RWPE2 (cell line): ENCODE measurements around the gene ZSCAN26.

Source experiments
- ATAC-seq: fragments of 200-7000 bp; cut with Tn5 transposase; 3 replicates; pipeline ENCODE4 v1.9.1; 2021; ENCODE audit warnings: low read depth
- DNase-seq: peaks from one replicate; pipeline ENCODE4 v3.0.0-alpha.2; 2020; ENCODE audit warnings: low spot score
- H3K27ac ChIP-seq: fragments of 450-650 bp; 2 replicates; pipeline ENCODE4 v1.5.1; 2017; ENCODE audit warnings: mild to moderate bottlenecking; ENCODE audit not compliant: poor library complexity, severe bottlenecking
- H3K27me3 ChIP-seq: fragments of 250-450 bp; sonication (Bioruptor Pico); 2 replicates; pipeline ENCODE4 v1.5.1; 2021; ENCODE audit warnings: mild to moderate bottlenecking, moderate library complexity; ENCODE audit not compliant: insufficient read depth, poor library complexity, severe bottlenecking
- H3K36me3 ChIP-seq: fragments of 250-450 bp; sonication (Bioruptor Pico); 2 replicates; pipeline ENCODE4 v1.5.1; 2020; ENCODE audit warnings: low read depth, mild to moderate bottlenecking, moderate library complexity
- H3K4me1 ChIP-seq: fragments of 250-450 bp; sonication (Bioruptor Pico); 2 replicates; pipeline ENCODE4 v1.5.1; 2021; ENCODE audit warnings: mild to moderate bottlenecking, moderate library complexity; ENCODE audit not compliant: insufficient read depth, poor library complexity, severe bottlenecking
- H3K4me3 ChIP-seq: fragments of 250-450 bp; sonication (Bioruptor Pico); 2 replicates; pipeline ENCODE4 v1.5.1; 2021; ENCODE audit warnings: mild to moderate bottlenecking, moderate library complexity; ENCODE audit not compliant: severe bottlenecking
- H3K9me3 ChIP-seq: fragments of 250-450 bp; sonication (Bioruptor Pico); 2 replicates; pipeline ENCODE4 v1.5.1; 2021; ENCODE audit warnings: mild to moderate bottlenecking, moderate library complexity; ENCODE audit not compliant: severe bottlenecking
- CTCF ChIP-seq: fragments of 450-650 bp; IDR thresholded peaks from one replicate; pipeline ENCODE4 v1.5.1; 2017; ENCODE audit warnings: mild to moderate bottlenecking, moderate library complexity; ENCODE audit not compliant: poor library complexity, severe bottlenecking

The ZSCAN26 gene

GRCh38 chr6:28235912-28236452 is 31.0 kb upstream of the ZSCAN26 start:
- Histone ChIP-seq H3K4me3 (no peak overlapping the region), H3K36me3 (peaks cover 35% of the 10 kb centered on the region), H3K9me3 (no peaks in the 10 kb centered on the region), H3K4me1 (no peaks in the 10 kb centered on the region), H3K27ac (no peak overlapping the region), H3K27me3 (no peaks in the 10 kb centered on the region)
- TF ChIP-seq CTCF = no peak
- DNase-seq (no peak), ATAC-seq (no peak)

DNA sequence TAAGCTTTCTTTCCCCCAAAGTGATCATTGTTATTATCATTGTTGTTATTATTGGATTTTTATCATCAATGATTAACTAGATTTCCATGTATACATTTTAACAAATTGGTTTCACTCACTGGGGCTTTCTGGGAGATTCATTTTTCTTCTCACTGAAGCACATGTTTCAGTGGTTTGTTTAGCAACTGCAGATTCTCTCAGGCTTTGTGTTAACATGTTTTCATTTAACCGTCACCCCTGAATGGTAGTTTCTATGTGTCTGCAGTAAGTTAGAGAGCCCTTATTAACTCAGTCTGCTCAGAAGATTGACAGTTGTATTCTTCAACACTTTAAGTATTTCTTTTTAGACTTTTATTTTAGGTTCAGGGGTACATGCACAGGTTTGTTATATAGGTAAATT is 27.3 kb upstream of the ZSCAN26 start:
- Histone ChIP-seq H3K36me3 (peaks cover 17% of the 10 kb centered on the region), H3K27me3 (no peaks in the 10 kb centered on the region), H3K4me3 (no peak overlapping the region), H3K9me3 (no peaks in the 10 kb centered on the region), H3K27ac (no peak overlapping the region), H3K4me1 (no peaks in the 10 kb centered on the region)
- TF ChIP-seq CTCF = no peak
- ATAC-seq = no peak
- DNase-seq = no peak

- TF ChIP-seq CTCF = no peak
- Histone ChIP-seq H3K27ac (no peak overlapping the region), H3K36me3 (peaks cover 22% of the 10 kb centered on the region), H3K27me3 (no peaks in the 10 kb centered on the region), H3K4me1 (no peaks in the 10 kb centered on the region), H3K4me3 (no peak overlapping the region), H3K9me3 (no peaks in the 10 kb centered on the region)
- ATAC-seq (no peak), DNase-seq (no peak)
Observed at GRCh38 chr6:28240471-28240870, 26.5 kb upstream of the ZSCAN26 start.

- H3K27me3 ChIP-seq = no peaks in the 10 kb centered on the region
- no peaks in the 10 kb centered on the region for H3K9me3 ChIP-seq
- ATAC-seq (no peak), DNase-seq (no peak)
- no peak overlapping the region for H3K27ac ChIP-seq
- H3K4me1 ChIP-seq = no peaks in the 10 kb centered on the region
- no peak for TF ChIP-seq CTCF
- H3K4me3 ChIP-seq = no peak overlapping the region
- H3K36me3 ChIP-seq = peaks cover 30% of the 10 kb centered on the region
Observed at GRCh38 chr6:28243946-28244345, 23.0 kb upstream of the ZSCAN26 start.

- no peak overlapping the region for H3K27ac ChIP-seq
- DNase-seq (no peak), ATAC-seq (no peak)
- H3K4me1 ChIP-seq = no peaks in the 10 kb centered on the region
- H3K36me3 ChIP-seq = peaks cover 40% of the 10 kb centered on the region
- H3K9me3 ChIP-seq = no peaks in the 10 kb centered on the region
- H3K4me3 ChIP-seq = no peak overlapping the region
- H3K27me3 ChIP-seq = no peaks in the 10 kb centered on the region
- no peak for TF ChIP-seq CTCF
Observed at GRCh38 chr6:28245206-28245941, 21.6 kb upstream of the ZSCAN26 start.
